PC-9 (cell line): ENCODE results near the gene TEC.
A peak's percentile ranks its signal among the peaks of the same experiment; 100 is the strongest.

Source experiments
- CTCF ChIP-seq: fragments of 200-600 bp; sonication (generic); conservative IDR thresholded peaks from 2 replicates; pipeline ENCODE4 v1.6.1; 2017; ENCODE audit warnings: mixed run types, antibody characterized with exemption, mild to moderate bottlenecking, moderate library complexity
- EZH2 ChIP-seq: fragments of 200-600 bp; sonication (generic); IDR thresholded peaks from 2 replicates; pipeline ENCODE4 v1.8.0; 2017; ENCODE audit warnings: antibody characterized with exemption, low read depth

GRCh38 chr4:48127682-48128404 lies 141.8 kb downstream of the TEC start:
- TF ChIP-seq EZH2, result no peak
- peak; percentile 63 for TF ChIP-seq CTCF
